ENCODE data around the gene BIRC2. TPM values are rescaled to one million over a fixed set of nuclear protein-coding genes. Genes with fewer than 3 reads are reported as not detected.
A peak's percentile ranks its signal among the peaks of the same experiment; 100 is the strongest.

The BIRC2 gene
- total and polyA plus RNA-seq, 9 of the 15 experiments (the other 6 are each of a cell fraction or from before 2014, with no cell fraction given): 14.3 to 45.9 (median 20.7) TPM

DNA sequence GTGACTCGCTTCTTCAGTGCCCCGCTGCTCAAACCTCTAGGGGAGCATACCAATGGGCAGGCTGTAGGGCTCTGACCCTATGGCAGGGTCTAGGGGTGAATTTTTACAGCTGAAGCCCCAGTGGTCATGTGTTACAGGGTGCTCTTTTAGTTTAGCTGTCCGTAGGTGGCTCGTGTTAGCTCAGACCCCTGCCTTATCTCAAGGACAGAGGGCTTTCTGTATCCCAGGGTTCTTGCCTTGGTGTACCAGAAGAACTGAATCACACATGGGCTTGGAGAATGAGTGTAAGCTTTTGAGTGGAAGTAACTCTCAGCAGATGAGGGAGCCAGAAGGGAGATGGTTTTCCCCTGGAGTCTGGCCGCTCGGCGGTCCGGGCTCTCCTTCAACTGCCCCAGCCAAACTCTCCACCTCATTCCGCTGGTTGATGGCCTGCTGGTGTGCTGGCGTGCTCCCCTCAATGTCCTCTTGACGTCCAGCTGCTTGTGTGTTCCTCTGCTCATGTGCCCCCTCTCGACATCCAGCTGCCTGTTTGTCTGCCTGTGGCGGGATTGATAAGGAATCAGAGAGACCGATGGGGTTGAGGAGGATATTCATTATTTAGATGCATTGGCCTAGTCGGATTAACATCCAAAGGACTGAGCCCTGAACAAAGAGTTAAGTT lies 37.5 kb downstream of the BIRC2 start (continued):
- TF ChIP-seq, protein P1, sequence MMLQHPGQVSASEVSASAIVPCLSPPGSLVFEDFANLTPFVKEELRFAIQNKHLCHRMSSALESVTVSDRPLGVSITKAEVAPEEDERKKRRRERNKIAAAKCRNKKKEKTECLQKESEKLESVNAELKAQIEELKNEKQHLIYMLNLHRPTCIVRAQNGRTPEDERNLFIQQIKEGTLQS (IDR thresholded peaks at IDR 0.05): no peak
- TF ChIP-seq, protein P1 (CRISPR knock-in tag; conservative IDR thresholded peaks at IDR 0.05): no peak
- TF ChIP-seq, protein P2, sequence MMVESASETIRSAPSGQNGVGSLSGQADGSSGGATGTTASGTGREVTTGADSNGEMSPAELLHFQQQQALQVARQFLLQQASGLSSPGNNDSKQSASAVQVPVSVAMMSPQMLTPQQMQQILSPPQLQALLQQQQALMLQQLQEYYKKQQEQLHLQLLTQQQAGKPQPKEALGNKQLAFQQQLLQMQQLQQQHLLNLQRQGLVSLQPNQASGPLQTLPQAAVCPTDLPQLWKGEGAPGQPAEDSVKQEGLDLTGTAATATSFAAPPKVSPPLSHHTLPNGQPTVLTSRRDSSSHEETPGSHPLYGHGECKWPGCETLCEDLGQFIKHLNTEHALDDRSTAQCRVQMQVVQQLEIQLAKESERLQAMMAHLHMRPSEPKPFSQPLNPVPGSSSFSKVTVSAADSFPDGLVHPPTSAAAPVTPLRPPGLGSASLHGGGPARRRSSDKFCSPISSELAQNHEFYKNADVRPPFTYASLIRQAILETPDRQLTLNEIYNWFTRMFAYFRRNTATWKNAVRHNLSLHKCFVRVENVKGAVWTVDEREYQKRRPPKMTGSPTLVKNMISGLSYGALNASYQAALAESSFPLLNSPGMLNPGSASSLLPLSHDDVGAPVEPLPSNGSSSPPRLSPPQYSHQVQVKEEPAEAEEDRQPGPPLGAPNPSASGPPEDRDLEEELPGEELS (CRISPR knock-in tag; IDR thresholded peaks at IDR 0.05; ENCODE audit: borderline replicate concordance): no peak
- no peak for TF ChIP-seq ZNF445 (CRISPR knock-in tag; IDR thresholded peaks at IDR 0.05; ENCODE audit: low read depth)
- no peak for TF ChIP-seq TCF7 (IDR thresholded peaks at IDR 0.05; ENCODE audit: borderline replicate concordance)
- peak; percentile 89 for TF ChIP-seq CBFA2T3 (IDR thresholded peaks at IDR 0.05)
- peak; percentile 90 for TF ChIP-seq TFAP4 (CRISPR knock-in tag; IDR thresholded peaks at IDR 0.05; ENCODE audit: borderline replicate concordance)
- TF ChIP-seq CSDE1 (IDR thresholded peaks at IDR 0.05): no peak
- TF ChIP-seq MLLT1 (IDR thresholded peaks at IDR 0.05): 0 out of 4 replicates have a peak, but pooled peaks of 1 of the 2 experiments have one; percentile 33
- no peak for TF ChIP-seq ZSCAN32 (CRISPR knock-in tag; IDR thresholded peaks at IDR 0.05)
- TF ChIP-seq SP2 (IDR thresholded peaks at IDR 0.05; ENCODE audit: extremely low read depth, low read depth, low read length, poor library complexity, severe bottlenecking): no peak
- no peak for TF ChIP-seq NR4A1 (CRISPR knock-in tag; IDR thresholded peaks at IDR 0.05)
- 0 out of 2 replicates have a peak, but pooled peaks have one; percentile 46 for TF ChIP-seq NR4A1 (tag; IDR thresholded peaks at IDR 0.05)
- no peak for TF ChIP-seq BRD4 (IDR thresholded peaks at IDR 0.05)
- TF ChIP-seq ZNF263 (CRISPR knock-in tag; IDR thresholded peaks at IDR 0.05; ENCODE audit: borderline replicate concordance): no peak

Data from K562 (cell line).